Measurements from ENCODE around the gene LEF1. TPM values are rescaled to one million over a fixed set of nuclear protein-coding genes. Genes with fewer than 3 reads are reported as not detected.

Gene LEF1
- total RNA-seq, 1 donor from 2014 or later: 16.6 TPM

- Mint-ChIP-seq H3K36me3 (ENCODE audit: low read depth, unreplicated experiment) (peaks cover 2% of the 10 kb centered on the region), H3K4me3 (ENCODE audit: unreplicated experiment) (no peak overlapping the region), H3K27me3 (ENCODE audit: low read depth, unreplicated experiment) (peaks cover 4% of the 10 kb centered on the region), H3K4me1 (ENCODE audit: low read depth, unreplicated experiment) (peaks cover 10% of the 10 kb centered on the region), H3K27ac (ENCODE audit: unreplicated experiment) (no peak overlapping the region), H3K9me3 (ENCODE audit: unreplicated experiment) (no peaks in the 10 kb centered on the region)
- no peaks in the 10 kb centered on the region for H4K20me1 ChIP-seq (ENCODE audit: insufficient read depth, low read length)
- H2AFZ ChIP-seq (ENCODE audit: low read depth, low read length): no peak overlapping the region
- TF ChIP-seq EZH2 (IDR thresholded peaks at IDR 0.05; ENCODE audit: insufficient read depth, low read length) (no peak), CTCF (IDR thresholded peaks at IDR 0.05; ENCODE audit: insufficient read depth, low read depth, low read length) (no peak)
- FAIRE-seq (no peak), DNase-seq (ENCODE audit: low read depth) (no peak)
- no peaks in the 10 kb centered on the region for H3K9me3 ChIP-seq (ENCODE audit: insufficient read depth, low read depth, low read length)
- no peak overlapping the region for H3K4me2 ChIP-seq (ENCODE audit: low read length)
- no peaks in the 10 kb centered on the region for H3K79me2 ChIP-seq (ENCODE audit: insufficient read depth, low read length)
- H3K27me3 ChIP-seq (ENCODE audit: insufficient read depth, low read length): no peaks in the 10 kb centered on the region
- no peak overlapping the region for H3K27ac ChIP-seq (ENCODE audit: low read depth, low read length)
- H3K4me3 ChIP-seq (ENCODE audit: insufficient read depth, low read depth, low read length): no peak overlapping the region
- no peak overlapping the region for H3K9ac ChIP-seq (ENCODE audit: low read length)
- no peaks in the 10 kb centered on the region for H3K4me1 ChIP-seq (ENCODE audit: insufficient read depth, low read length)
- H3K36me3 ChIP-seq (ENCODE audit: insufficient read depth, low read length): no peaks in the 10 kb centered on the region
Observed at GRCh38 chr4:108099838-108100237, 68.9 kb downstream of the LEF1 start.

- no peak overlapping the region for H3K4me2 ChIP-seq (ENCODE audit: low read length)
- H3K4me1 Mint-ChIP-seq (ENCODE audit: low read depth, unreplicated experiment): peaks cover 10% of the 10 kb centered on the region
- peaks cover 4% of the 10 kb centered on the region for H3K36me3 Mint-ChIP-seq (ENCODE audit: low read depth, unreplicated experiment)
- no peak overlapping the region for H3K4me3 ChIP-seq (ENCODE audit: insufficient read depth, low read depth, low read length)
- H3K4me1 ChIP-seq (ENCODE audit: insufficient read depth, low read length): no peaks in the 10 kb centered on the region
- FAIRE-seq (no peak), DNase-seq (ENCODE audit: low read depth) (no peak)
- no peaks in the 10 kb centered on the region for H3K36me3 ChIP-seq (ENCODE audit: insufficient read depth, low read length)
- H3K27me3 Mint-ChIP-seq (ENCODE audit: low read depth, unreplicated experiment): peaks cover 7% of the 10 kb centered on the region
- TF ChIP-seq EZH2 (IDR thresholded peaks at IDR 0.05; ENCODE audit: insufficient read depth, low read length): no peak
- no peak for TF ChIP-seq CTCF (IDR thresholded peaks at IDR 0.05; ENCODE audit: insufficient read depth, low read depth, low read length)
- H4K20me1 ChIP-seq (ENCODE audit: insufficient read depth, low read length): no peaks in the 10 kb centered on the region
- no peaks in the 10 kb centered on the region for H3K9me3 Mint-ChIP-seq (ENCODE audit: unreplicated experiment)
- H3K27ac ChIP-seq (ENCODE audit: low read depth, low read length): no peak overlapping the region
- no peak overlapping the region for H3K4me3 Mint-ChIP-seq (ENCODE audit: unreplicated experiment)
- no peak overlapping the region for H3K9ac ChIP-seq (ENCODE audit: low read length)
- H3K79me2 ChIP-seq (ENCODE audit: insufficient read depth, low read length): no peaks in the 10 kb centered on the region
- no peaks in the 10 kb centered on the region for H3K27me3 ChIP-seq (ENCODE audit: insufficient read depth, low read length)
- no peak overlapping the region for H3K27ac Mint-ChIP-seq (ENCODE audit: unreplicated experiment)
- H2AFZ ChIP-seq (ENCODE audit: low read depth, low read length): no peak overlapping the region
- no peaks in the 10 kb centered on the region for H3K9me3 ChIP-seq (ENCODE audit: insufficient read depth, low read depth, low read length)
Observed at GRCh38 chr4:108097990-108098553, 70.7 kb downstream of the LEF1 start.

- DNase-seq (ENCODE audit: low read depth) (no peak), FAIRE-seq (no peak)
- H2AFZ ChIP-seq (ENCODE audit: low read depth, low read length): no peak overlapping the region
- no peaks in the 10 kb centered on the region for H3K36me3 ChIP-seq (ENCODE audit: insufficient read depth, low read length)
- Mint-ChIP-seq H3K27me3 (ENCODE audit: low read depth, unreplicated experiment) (peaks cover 7% of the 10 kb centered on the region), H3K4me1 (ENCODE audit: low read depth, unreplicated experiment) (no peaks in the 10 kb centered on the region), H3K9me3 (ENCODE audit: unreplicated experiment) (no peaks in the 10 kb centered on the region), H3K36me3 (ENCODE audit: low read depth, unreplicated experiment) (peaks cover 4% of the 10 kb centered on the region), H3K4me3 (ENCODE audit: unreplicated experiment) (no peak overlapping the region), H3K27ac (ENCODE audit: unreplicated experiment) (no peak overlapping the region)
- no peak overlapping the region for H3K4me3 ChIP-seq (ENCODE audit: insufficient read depth, low read depth, low read length)
- no peak overlapping the region for H3K9ac ChIP-seq (ENCODE audit: low read length)
- H3K79me2 ChIP-seq (ENCODE audit: insufficient read depth, low read length): no peaks in the 10 kb centered on the region
- no peaks in the 10 kb centered on the region for H3K9me3 ChIP-seq (ENCODE audit: insufficient read depth, low read depth, low read length)
- TF ChIP-seq EZH2 (IDR thresholded peaks at IDR 0.05; ENCODE audit: insufficient read depth, low read length) (no peak), CTCF (IDR thresholded peaks at IDR 0.05; ENCODE audit: insufficient read depth, low read depth, low read length) (no peak)
- H4K20me1 ChIP-seq (ENCODE audit: insufficient read depth, low read length): no peaks in the 10 kb centered on the region
- H3K27me3 ChIP-seq (ENCODE audit: insufficient read depth, low read length): no peaks in the 10 kb centered on the region
- no peak overlapping the region for H3K4me2 ChIP-seq (ENCODE audit: low read length)
- H3K27ac ChIP-seq (ENCODE audit: low read depth, low read length): no peak overlapping the region
- no peaks in the 10 kb centered on the region for H3K4me1 ChIP-seq (ENCODE audit: insufficient read depth, low read length)
Observed at GRCh38 chr4:108094923-108095482, 73.7 kb downstream of the LEF1 start.
